ENCODE results near the gene RBBP6. TPM values are rescaled to one million over a fixed set of nuclear protein-coding genes. Genes with fewer than 3 reads are reported as not detected.
A peak's percentile ranks its signal among the peaks of the same experiment; 100 is the strongest.

Gene RBBP6
- total RNA-seq, 1 donor from 2014 or later, result 52.3 TPM

DNA sequence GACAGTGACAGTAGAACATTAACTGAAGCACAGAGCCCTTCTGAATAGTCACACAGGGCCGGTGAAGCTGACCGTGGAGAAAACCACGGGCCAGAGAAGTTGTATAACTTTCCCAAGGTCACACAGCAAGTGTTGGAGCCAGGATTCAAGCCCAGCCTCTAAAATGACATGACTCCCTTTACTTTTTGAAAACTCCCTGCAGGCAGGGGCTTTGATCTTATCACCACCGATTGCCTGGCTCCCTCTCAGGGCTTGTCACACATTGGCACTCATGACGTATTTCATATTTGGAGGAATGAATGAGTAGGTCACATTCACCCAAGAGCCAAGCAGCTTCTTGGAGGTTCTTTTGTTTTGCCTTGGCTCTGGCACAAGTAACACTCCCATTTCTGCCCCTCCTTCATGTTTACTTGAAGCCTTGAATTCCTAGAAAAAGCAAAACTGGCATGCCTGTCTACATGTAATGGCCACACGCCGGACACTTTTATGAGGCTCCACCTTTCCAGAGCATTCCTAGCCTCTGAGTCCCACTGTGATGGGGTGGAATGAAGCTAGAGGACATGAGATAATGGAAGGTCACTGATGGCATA is 13.3 kb upstream of the RBBP6 start:
- Histone ChIP-seq H3K4me3 (ENCODE audit: low read depth, low read length) (no peak overlapping the region), H3K36me3 (ENCODE audit: control insufficient read depth, insufficient read depth, low read length) (no peaks in the 10 kb centered on the region), H3K27me3 (ENCODE audit: control insufficient read depth, insufficient read depth, low read length) (no peaks in the 10 kb centered on the region)
- no peak for TF ChIP-seq CTCF (IDR thresholded peaks at IDR 0.05; ENCODE audit: insufficient read depth, low read length, poor library complexity, severe bottlenecking)
- DNase-seq (ENCODE audit: low read depth), result no peak

DNA sequence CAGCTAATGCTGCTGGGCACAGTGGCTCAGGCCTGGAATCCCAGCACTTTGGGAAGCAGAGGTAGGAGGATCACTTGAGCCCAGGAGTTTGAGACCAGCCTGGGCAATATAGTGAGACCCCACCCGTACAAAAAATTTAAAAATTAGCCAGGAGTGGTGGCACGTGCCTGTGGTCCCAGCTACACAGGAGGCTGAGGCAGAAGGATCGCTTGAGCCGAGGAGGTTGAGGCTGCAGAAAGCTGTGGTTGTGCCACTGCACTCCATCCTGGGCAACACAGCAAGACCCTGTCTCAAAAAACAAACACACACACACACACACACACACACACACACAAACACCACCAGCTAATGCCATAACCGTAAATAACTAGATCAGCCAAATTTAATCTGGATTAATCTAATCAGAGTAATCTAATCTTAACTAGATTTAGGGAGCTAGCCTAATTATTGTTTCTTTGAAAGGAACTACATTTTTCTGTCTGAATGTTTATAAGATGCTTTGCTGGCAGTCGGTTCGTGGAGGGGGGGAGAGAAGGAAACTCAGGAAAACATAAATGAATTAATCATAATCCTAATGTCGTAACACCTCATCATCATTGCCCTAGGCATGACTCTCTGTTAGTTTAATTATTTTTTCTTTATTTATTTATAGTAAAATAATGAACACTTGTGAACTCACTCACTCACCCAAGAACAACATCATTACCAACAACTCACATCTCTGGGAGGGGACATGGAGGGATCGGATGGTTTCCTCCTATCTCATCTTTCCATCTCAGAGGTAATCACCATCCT is 12.5 kb upstream of the RBBP6 start:
- no peak overlapping the region for H3K4me3 ChIP-seq (ENCODE audit: low read depth, low read length)
- TF ChIP-seq CTCF (IDR thresholded peaks at IDR 0.05; ENCODE audit: insufficient read depth, low read length, poor library complexity, severe bottlenecking), result no peak
- H3K36me3 ChIP-seq (ENCODE audit: control insufficient read depth, insufficient read depth, low read length), result no peaks in the 10 kb centered on the region
- DNase-seq (ENCODE audit: low read depth), result no peak
- no peaks in the 10 kb centered on the region for H3K27me3 ChIP-seq (ENCODE audit: control insufficient read depth, insufficient read depth, low read length)

DNA sequence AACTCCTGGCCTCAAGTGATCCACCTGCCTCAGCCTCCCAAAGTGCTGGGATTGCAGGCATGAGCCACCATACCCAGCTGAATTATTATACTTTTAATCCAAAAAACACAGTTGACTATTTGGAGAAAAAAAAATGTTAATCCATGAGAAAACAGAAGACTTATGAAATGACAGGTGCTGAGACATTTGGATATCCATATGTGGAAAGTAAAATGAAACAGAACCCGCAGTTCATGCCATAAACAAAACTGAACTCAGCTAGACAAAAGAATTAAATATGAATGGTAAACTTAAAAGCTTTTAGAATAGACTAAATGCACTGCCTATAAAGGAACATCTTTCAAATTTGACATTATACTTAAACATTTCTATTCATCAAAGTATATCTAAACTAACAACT is 8.2 kb upstream of the RBBP6 start:
- no peak for TF ChIP-seq CTCF (IDR thresholded peaks at IDR 0.05; ENCODE audit: insufficient read depth, low read length, poor library complexity, severe bottlenecking)
- Histone ChIP-seq H3K4me3 (ENCODE audit: low read depth, low read length) (no peak overlapping the region), H3K36me3 (ENCODE audit: control insufficient read depth, insufficient read depth, low read length) (no peaks in the 10 kb centered on the region), H3K27me3 (ENCODE audit: control insufficient read depth, insufficient read depth, low read length) (no peaks in the 10 kb centered on the region)
- DNase-seq (ENCODE audit: low read depth), result no peak

DNA sequence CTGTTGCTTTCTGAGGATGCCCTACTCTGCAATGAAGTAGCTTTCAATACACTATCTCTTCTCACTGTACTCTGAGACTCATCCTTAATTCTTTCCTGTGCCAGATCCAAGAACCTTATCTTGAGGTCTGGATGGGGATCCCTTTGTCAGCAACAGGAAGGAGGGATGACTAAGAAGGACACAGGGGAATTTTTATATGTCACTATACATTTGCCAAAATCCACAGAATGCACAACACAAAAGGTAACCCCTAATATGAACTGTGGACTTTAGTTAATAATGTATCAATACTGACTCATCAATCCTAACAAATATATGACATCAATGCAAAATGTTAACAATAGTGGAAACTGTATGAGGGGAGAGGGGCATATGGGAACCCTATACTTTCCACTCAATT is 4.7 kb upstream of the RBBP6 start:
- Histone ChIP-seq H3K27me3 (ENCODE audit: control insufficient read depth, insufficient read depth, low read length) (no peaks in the 10 kb centered on the region), H3K4me3 (ENCODE audit: low read depth, low read length) (no peak overlapping the region), H3K36me3 (ENCODE audit: control insufficient read depth, insufficient read depth, low read length) (no peaks in the 10 kb centered on the region)
- DNase-seq (ENCODE audit: low read depth), result no peak
- no peak for TF ChIP-seq CTCF (IDR thresholded peaks at IDR 0.05; ENCODE audit: insufficient read depth, low read length, poor library complexity, severe bottlenecking)

DNA sequence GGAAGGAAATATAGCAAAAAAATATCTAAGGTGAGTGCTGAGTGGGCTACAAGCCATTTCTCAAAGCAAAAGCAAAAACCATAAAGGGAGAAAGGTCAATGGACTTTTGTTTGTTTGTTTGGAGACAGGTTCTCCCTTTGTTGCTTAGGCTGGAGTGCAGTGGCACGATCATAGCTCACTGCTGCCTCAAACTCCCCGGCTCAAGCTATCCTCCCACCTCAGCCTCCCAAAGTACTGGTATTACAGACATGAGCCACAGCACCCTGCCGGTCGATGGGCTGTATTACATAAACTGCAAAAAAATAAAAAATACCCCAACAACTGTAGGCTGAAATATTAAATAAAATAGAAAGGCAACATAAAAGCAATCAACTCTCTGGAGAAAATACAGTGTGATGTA is 3.5 kb upstream of the RBBP6 start:
- H3K27me3 ChIP-seq (ENCODE audit: control insufficient read depth, insufficient read depth, low read length), result no peaks in the 10 kb centered on the region
- peak; percentile 28 for TF ChIP-seq CTCF (IDR thresholded peaks at IDR 0.05; ENCODE audit: insufficient read depth, low read length, poor library complexity, severe bottlenecking)
- H3K4me3 ChIP-seq (ENCODE audit: low read depth, low read length), result no peak overlapping the region
- no peaks in the 10 kb centered on the region for H3K36me3 ChIP-seq (ENCODE audit: control insufficient read depth, insufficient read depth, low read length)
- no peak for DNase-seq (ENCODE audit: low read depth)
